ENCODE measurements around the gene BHLHE40. TPM values are rescaled to one million over a fixed set of nuclear protein-coding genes. Genes with fewer than 3 reads are reported as not detected.

BHLHE40 gene
- total RNA-seq, 1 experiment from 2014 or later = 81.6 TPM

GRCh38 chr3:5001135-5001534 lies 21.9 kb downstream of the BHLHE40 start:
- peaks cover 8 to 58% of the 10 kb centered on the region in 2 experiments for H3K4me1 ChIP-seq (ENCODE audit: control insufficient read depth in 1 of 2, insufficient read depth in 2 of 2, low read length in 2 of 2)
- H3K36me3 ChIP-seq (ENCODE audit: control insufficient read depth in 1 of 2, insufficient read depth in 2 of 2, low read length in 2 of 2) = no peaks in the 10 kb centered on the region
- intact Hi-C loops (cut with micrococcal nuclease) = no loop called here
- BruUV-seq (replicated peaks) = no TSS peak
- no peak for TF ChIP-seq MAX (IDR thresholded peaks at IDR 0.05)
- TF ChIP-seq CEBPB (IDR thresholded peaks at IDR 0.05; ENCODE audit: low read depth) = no peak
- TF ChIP-seq EZH2 (IDR thresholded peaks at IDR 0.05) = no peak
- TF ChIP-seq, protein P1, sequence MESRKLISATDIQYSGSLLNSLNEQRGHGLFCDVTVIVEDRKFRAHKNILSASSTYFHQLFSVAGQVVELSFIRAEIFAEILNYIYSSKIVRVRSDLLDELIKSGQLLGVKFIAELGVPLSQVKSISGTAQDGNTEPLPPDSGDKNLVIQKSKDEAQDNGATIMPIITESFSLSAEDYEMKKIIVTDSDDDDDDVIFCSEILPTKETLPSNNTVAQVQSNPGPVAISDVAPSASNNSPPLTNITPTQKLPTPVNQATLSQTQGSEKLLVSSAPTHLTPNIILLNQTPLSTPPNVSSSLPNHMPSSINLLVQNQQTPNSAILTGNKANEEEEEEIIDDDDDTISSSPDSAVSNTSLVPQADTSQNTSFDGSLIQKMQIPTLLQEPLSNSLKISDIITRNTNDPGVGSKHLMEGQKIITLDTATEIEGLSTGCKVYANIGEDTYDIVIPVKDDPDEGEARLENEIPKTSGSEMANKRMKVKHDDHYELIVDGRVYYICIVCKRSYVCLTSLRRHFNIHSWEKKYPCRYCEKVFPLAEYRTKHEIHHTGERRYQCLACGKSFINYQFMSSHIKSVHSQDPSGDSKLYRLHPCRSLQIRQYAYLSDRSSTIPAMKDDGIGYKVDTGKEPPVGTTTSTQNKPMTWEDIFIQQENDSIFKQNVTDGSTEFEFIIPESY (IDR thresholded peaks at IDR 0.05; ENCODE audit: extremely low read depth, insufficient replicate concordance, low read length) = no peak
- TF ChIP-seq ZFX (IDR thresholded peaks at IDR 0.05) = no peak
- TF ChIP-seq POLR2AphosphoS5 (IDR thresholded peaks at IDR 0.05; ENCODE audit: low read depth, low read length) = no peak
- TF ChIP-seq TCF7L2 (IDR thresholded peaks at IDR 0.05; ENCODE audit: borderline replicate concordance, extremely low read depth, insufficient read depth, insufficient read length) = no peak
- TF ChIP-seq FOSL1 (IDR thresholded peaks at IDR 0.05; ENCODE audit: low read depth) = no peak
- no peak for TF ChIP-seq RAD21 (IDR thresholded peaks at IDR 0.05; ENCODE audit: low read depth)
- no peak for TF ChIP-seq EZH2phosphoT487 (IDR thresholded peaks at IDR 0.05; ENCODE audit: borderline replicate concordance)
- TF ChIP-seq ELF1 (IDR thresholded peaks at IDR 0.05; ENCODE audit: borderline replicate concordance, low read depth) = no peak
- H3K27me3 ChIP-seq (ENCODE audit: insufficient read depth, low read length) = no peaks in the 10 kb centered on the region
- no peak overlapping the region for H3K27ac ChIP-seq (ENCODE audit: low read depth, low read length)
- no peaks in the 10 kb centered on the region for H3K9me2 ChIP-seq (ENCODE audit: insufficient read depth)
- no peak overlapping the region for H3K9ac ChIP-seq (ENCODE audit: low read length)
- H3K79me2 ChIP-seq (ENCODE audit: insufficient read depth, low read length) = no peaks in the 10 kb centered on the region
- no peak overlapping the region for H3K4me3 ChIP-seq (replicated peaks in 1 of 2; ENCODE audit: low read depth in 1 of 2, low read length in 2 of 2)
- no peaks in the 10 kb centered on the region for H3K9me3 ChIP-seq (ENCODE audit: control insufficient read depth in 1 of 2, insufficient read depth in 1 of 2, low read depth in 1 of 2, low read length in 2 of 2)
- no peak overlapping the region for H3K4me2 ChIP-seq (ENCODE audit: low read length)
- ChIA-PET CTCF (no interaction called here), RAD21 (ENCODE audit: low non-redundant PET in 1 of 2, low total read pairs in 2 of 2, uncharacterized antibody in 2 of 2, unreplicated experiment in 2 of 2) (no interaction called here), POLR2A (no interaction called here)
- no peaks in the 10 kb centered on the region for H4K20me1 ChIP-seq (ENCODE audit: insufficient read depth)
- no peak for ATAC-seq
- no peak overlapping the region for H2AFZ ChIP-seq (ENCODE audit: low read depth, low read length, poor library complexity, severe bottlenecking)
- DNase-seq (ENCODE audit: low read depth, low spot score) = no peak

Data from HCT116 (cell line).